Measurements from ENCODE around the gene PAMR1. TPM values are rescaled to one million over a fixed set of nuclear protein-coding genes. Genes with fewer than 3 reads are reported as not detected.

PAMR1 gene
- total RNA-seq, 4 donors from 2014 or later = 0.34 to 9.2 (median 3.8) TPM

DNA sequence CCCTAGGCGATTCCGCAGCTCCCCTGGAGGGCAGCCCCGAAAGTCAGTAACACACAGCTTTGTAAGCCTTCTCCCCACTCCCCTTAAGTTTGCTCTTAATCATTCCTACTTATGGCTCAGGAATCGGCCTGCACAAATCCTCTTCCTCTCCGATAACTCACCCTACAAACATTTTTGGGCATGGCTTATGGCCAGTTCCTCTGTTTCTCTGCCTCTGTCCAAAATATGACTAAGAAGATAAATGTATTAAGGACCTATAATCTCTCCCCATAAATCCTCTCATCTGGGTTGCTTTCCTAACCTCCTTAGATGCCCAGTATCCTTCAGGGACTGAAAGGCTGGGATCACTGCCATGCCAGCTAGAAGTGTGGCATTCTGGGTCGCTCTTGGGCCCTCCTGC, 41.0 kb downstream of the PAMR1 start:
- intact Hi-C loops (cut with DNase I) = no loop called here
- TF ChIP-seq POLR2A (IDR thresholded peaks at IDR 0.05) = no peak
- TF ChIP-seq, protein P1, sequence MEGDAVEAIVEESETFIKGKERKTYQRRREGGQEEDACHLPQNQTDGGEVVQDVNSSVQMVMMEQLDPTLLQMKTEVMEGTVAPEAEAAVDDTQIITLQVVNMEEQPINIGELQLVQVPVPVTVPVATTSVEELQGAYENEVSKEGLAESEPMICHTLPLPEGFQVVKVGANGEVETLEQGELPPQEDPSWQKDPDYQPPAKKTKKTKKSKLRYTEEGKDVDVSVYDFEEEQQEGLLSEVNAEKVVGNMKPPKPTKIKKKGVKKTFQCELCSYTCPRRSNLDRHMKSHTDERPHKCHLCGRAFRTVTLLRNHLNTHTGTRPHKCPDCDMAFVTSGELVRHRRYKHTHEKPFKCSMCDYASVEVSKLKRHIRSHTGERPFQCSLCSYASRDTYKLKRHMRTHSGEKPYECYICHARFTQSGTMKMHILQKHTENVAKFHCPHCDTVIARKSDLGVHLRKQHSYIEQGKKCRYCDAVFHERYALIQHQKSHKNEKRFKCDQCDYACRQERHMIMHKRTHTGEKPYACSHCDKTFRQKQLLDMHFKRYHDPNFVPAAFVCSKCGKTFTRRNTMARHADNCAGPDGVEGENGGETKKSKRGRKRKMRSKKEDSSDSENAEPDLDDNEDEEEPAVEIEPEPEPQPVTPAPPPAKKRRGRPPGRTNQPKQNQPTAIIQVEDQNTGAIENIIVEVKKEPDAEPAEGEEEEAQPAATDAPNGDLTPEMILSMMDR (IDR thresholded peaks at IDR 0.05) = no peak
- Histone ChIP-seq H3K9me3 (peaks cover 0 to 9% (median 3%) of the 10 kb centered on the region in 3 donors), H3K27me3 (peaks cover 0 to 26% (median 0%) of the 10 kb centered on the region in 4 donors), H3K36me3 (no peaks in the 10 kb centered on the region), H3K27ac (no peak overlapping the region), H3K4me1 (no peaks in the 10 kb centered on the region), H3K4me3 (no peak overlapping the region)
- 60 to 84% methylated on average over 6 of the region's 6 CpGs for WGBS, 2 donors
- no peak for DNase-seq

DNA sequence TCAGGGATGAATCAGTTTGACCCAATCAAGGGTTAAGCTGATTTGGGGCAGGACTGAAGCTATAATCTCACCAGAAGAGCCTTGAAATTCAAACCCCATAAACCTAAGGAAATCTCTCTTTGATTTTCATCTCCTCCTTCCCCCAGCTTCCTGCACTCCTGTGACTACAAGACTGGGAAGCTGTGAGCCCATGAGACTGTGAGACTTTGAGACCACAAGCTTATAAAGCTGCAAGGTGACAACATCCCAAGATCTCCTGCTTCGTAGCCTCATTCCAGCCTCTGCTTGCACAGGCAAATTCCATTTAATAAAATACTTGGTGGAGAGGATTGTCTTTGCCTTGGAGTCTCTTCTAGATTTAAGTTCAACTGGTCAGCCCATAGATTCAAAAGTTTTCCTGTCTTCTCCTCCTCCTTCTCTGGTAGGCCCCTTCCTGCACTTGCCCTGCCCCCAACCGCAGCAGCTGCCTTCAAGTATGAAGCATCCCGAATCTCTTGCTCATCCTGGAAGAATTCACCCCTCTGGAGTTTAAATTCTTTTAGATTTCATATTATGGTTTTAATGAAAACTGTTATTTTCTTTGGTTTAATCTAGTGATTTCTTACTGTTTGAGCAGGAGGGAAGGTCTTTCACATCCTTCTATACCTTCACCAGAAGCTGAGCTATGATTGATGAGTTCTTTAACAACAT, 42.1 kb downstream of the PAMR1 start:
- no peaks in the 10 kb centered on the region for H3K4me1 ChIP-seq
- 89 to 98% methylated on average over 3 of the region's 3 CpGs for WGBS, 2 donors
- H3K4me3 ChIP-seq = no peak overlapping the region
- no peak overlapping the region for H3K27ac ChIP-seq
- TF ChIP-seq, protein P1 (IDR thresholded peaks at IDR 0.05) = no peak
- no peak for TF ChIP-seq POLR2A (IDR thresholded peaks at IDR 0.05)
- DNase-seq = no peak
- H3K27me3 ChIP-seq = peaks cover 0 to 33% (median 0%) of the 10 kb centered on the region in 4 donors
- no peaks in the 10 kb centered on the region for H3K36me3 ChIP-seq
- H3K9me3 ChIP-seq = peaks cover 0 to 9% (median 3%) of the 10 kb centered on the region in 3 donors
- intact Hi-C loops (cut with DNase I) = no loop called here

- WGBS, 2 donors = 84 to 89% methylated on average over 4 to 5 of the region's 5 CpGs
- Histone ChIP-seq H3K27ac (no peak overlapping the region), H3K4me1 (no peaks in the 10 kb centered on the region), H3K36me3 (no peaks in the 10 kb centered on the region), H3K9me3 (peaks cover 0 to 9% (median 3%) of the 10 kb centered on the region in 3 donors), H3K4me3 (no peak overlapping the region), H3K27me3 (peaks cover 0 to 40% (median 0%) of the 10 kb centered on the region in 4 donors)
- DNase-seq = no peak
- intact Hi-C loops (cut with DNase I) = no loop called here
- TF ChIP-seq, protein P1 (IDR thresholded peaks at IDR 0.05) = no peak
- no peak for TF ChIP-seq POLR2A (IDR thresholded peaks at IDR 0.05)
Measured at GRCh38 chr11:35479731-35480130, 45.7 kb downstream of the PAMR1 start.

DNA sequence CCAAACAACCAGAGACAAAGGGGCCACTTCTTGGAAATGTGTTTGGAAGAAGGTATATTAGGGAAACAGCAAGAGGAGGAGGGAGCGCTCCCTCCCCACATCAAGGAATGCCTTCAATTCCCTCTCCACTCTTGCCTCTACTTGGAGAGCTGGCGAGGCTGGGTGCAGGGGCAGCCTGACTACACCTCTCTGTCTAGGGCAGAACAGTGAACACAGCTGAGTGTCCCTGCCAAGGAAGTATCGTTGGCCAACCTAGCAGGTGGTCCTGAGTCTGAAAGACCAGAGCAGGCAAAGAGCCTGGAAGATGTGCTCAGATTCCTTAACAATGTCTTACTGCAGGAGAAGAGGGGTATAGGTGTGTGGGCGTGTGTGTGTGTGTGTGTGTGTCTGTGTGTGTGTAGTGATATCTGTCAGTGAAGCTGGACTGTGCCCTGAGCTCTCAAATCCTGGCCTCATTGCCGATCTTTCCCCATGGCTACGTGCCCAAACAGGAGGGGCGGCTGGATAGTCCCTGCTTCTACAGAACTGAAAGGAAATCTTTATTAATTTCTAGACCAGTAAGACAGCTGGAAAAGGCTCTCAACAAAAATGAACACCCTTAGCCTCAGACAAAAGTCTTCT, 46.8 kb downstream of the PAMR1 start:
- Histone ChIP-seq H3K9me3 (peaks cover 0 to 9% (median 3%) of the 10 kb centered on the region in 3 donors), H3K4me3 (no peak overlapping the region), H3K36me3 (no peaks in the 10 kb centered on the region), H3K4me1 (no peaks in the 10 kb centered on the region), H3K27ac (no peak overlapping the region), H3K27me3 (peaks cover 0 to 33% (median 0%) of the 10 kb centered on the region in 4 donors)
- intact Hi-C loops (cut with DNase I) = no loop called here
- TF ChIP-seq, protein P1 (IDR thresholded peaks at IDR 0.05) = no peak
- TF ChIP-seq POLR2A (IDR thresholded peaks at IDR 0.05) = no peak
- DNase-seq = no peak
- 60 to 61% methylated on average over 2 to 5 of the region's 7 CpGs for WGBS, 2 donors

DNA sequence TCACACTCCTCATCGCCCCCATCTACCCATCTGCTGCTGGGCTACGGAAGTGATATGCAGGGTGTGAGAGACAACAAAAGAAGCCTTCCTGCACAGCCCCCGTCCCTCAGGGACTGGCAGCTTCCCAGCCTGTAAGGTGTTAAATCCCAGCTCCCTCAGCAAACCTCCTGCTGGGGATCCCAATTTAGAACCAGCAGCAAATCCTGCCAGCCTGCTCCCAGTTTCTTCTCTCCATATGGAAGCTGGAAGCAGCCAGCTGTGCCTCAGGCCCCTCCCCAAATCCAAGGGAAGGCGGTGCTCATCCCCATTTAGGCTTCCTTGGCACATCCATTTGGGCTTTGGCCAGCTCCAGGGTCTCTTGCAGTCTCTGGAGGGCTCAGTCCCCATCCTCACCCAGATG, 47.5 kb downstream of the PAMR1 start:
- Histone ChIP-seq H3K4me1 (no peaks in the 10 kb centered on the region), H3K4me3 (no peak overlapping the region), H3K27me3 (peaks cover 0 to 33% (median 0%) of the 10 kb centered on the region in 4 donors), H3K36me3 (no peaks in the 10 kb centered on the region), H3K27ac (no peak overlapping the region), H3K9me3 (peaks cover 0 to 4% (median 3%) of the 10 kb centered on the region in 3 donors)
- WGBS, 2 donors = 56 to 66% methylated on average over 4 of the region's 4 CpGs
- intact Hi-C loops (cut with DNase I) = no loop called here
- TF ChIP-seq, protein P1 (IDR thresholded peaks at IDR 0.05) = no peak
- no peak for TF ChIP-seq POLR2A (IDR thresholded peaks at IDR 0.05)
- DNase-seq = no peak
